ENCODE data around the gene EVC. TPM values are rescaled to one million over a fixed set of nuclear protein-coding genes. Genes with fewer than 3 reads are reported as not detected.

EVC gene
- total RNA-seq, 3 donors from 2014 or later: 1.9 to 24.2 (median 4.6) TPM

- TF ChIP-seq CTCF (IDR thresholded peaks at IDR 0.05): no peak
- DNase-seq: no peak
- intact Hi-C loops (cut with DNase I, micrococcal nuclease): no loop called here
- no peaks in the 10 kb centered on the region for H3K4me1 ChIP-seq (ENCODE audit: low read depth)
- no peak overlapping the region for H3K4me3 ChIP-seq
- H3K36me3 ChIP-seq (ENCODE audit: low read depth): no peaks in the 10 kb centered on the region
- H3K9me3 ChIP-seq: peaks cover 6% of the 10 kb centered on the region
- ATAC-seq: no peak
Measured at GRCh38 chr4:5781691-5782090, 70.7 kb downstream of the EVC start.

- Histone ChIP-seq H3K9me3 (no peaks in the 10 kb centered on the region), H3K36me3 (ENCODE audit: low read depth) (no peaks in the 10 kb centered on the region), H3K4me3 (no peak overlapping the region), H3K4me1 (ENCODE audit: low read depth) (no peaks in the 10 kb centered on the region)
- no peak for DNase-seq
- no peak for TF ChIP-seq CTCF (IDR thresholded peaks at IDR 0.05)
- ATAC-seq: no peak
- intact Hi-C loops (cut with DNase I, micrococcal nuclease): no loop called here
Measured at GRCh38 chr4:5782829-5783476, 72.0 kb downstream of the EVC start.

- ATAC-seq: no peak
- H3K4me1 ChIP-seq (ENCODE audit: low read depth): no peaks in the 10 kb centered on the region
- DNase-seq: no peak
- no peaks in the 10 kb centered on the region for H3K9me3 ChIP-seq
- intact Hi-C loops (cut with DNase I, micrococcal nuclease): no loop called here
- no peak overlapping the region for H3K4me3 ChIP-seq
- no peaks in the 10 kb centered on the region for H3K36me3 ChIP-seq (ENCODE audit: low read depth)
- no peak for TF ChIP-seq CTCF (IDR thresholded peaks at IDR 0.05)
Measured at GRCh38 chr4:5783486-5783885, 72.5 kb downstream of the EVC start.

GRCh38 chr4:5784021-5784420, 73.0 kb downstream of the EVC start:
- no peaks in the 10 kb centered on the region for H3K9me3 ChIP-seq
- TF ChIP-seq CTCF (IDR thresholded peaks at IDR 0.05): no peak
- ATAC-seq (no peak), DNase-seq (no peak)
- intact Hi-C loops (cut with DNase I, micrococcal nuclease): no loop called here
- H3K4me1 ChIP-seq (ENCODE audit: low read depth): no peaks in the 10 kb centered on the region
- H3K4me3 ChIP-seq: no peak overlapping the region
- H3K36me3 ChIP-seq (ENCODE audit: low read depth): no peaks in the 10 kb centered on the region

GRCh38 chr4:5784960-5785611, 74.1 kb downstream of the EVC start:
- Histone ChIP-seq H3K4me1 (ENCODE audit: low read depth) (no peaks in the 10 kb centered on the region), H3K9me3 (no peaks in the 10 kb centered on the region), H3K36me3 (ENCODE audit: low read depth) (no peaks in the 10 kb centered on the region), H3K4me3 (no peak overlapping the region)
- no peak for TF ChIP-seq CTCF (IDR thresholded peaks at IDR 0.05)
- intact Hi-C loops (cut with DNase I, micrococcal nuclease): no loop called here
- ATAC-seq (no peak), DNase-seq (no peak)
